Ectodermal cell (in vitro differentiated cells): ENCODE data around the gene PROC. TPM values are rescaled to one million over a fixed set of nuclear protein-coding genes. Genes with fewer than 3 reads are reported as not detected.

Experiments
- H3K27ac ChIP-seq: 2 replicates; pipeline ENCODE4 v1.7.0; 2013; ENCODE audit warnings: mild to moderate bottlenecking, low read depth, low read length; ENCODE audit not compliant: insufficient read depth, poor library complexity, severe bottlenecking
- H3K27me3 ChIP-seq: 2 replicates; pipeline ENCODE4 v1.7.0; 2013; ENCODE audit warnings: mild to moderate bottlenecking, low read length; ENCODE audit not compliant: insufficient read depth, control insufficient read depth, poor library complexity, severe bottlenecking
- H3K36me3 ChIP-seq: one replicate; pipeline ENCODE4 v1.7.0; 2013; ENCODE audit warnings: low read length; ENCODE audit not compliant: control insufficient read depth, insufficient read depth
- H3K4me1 ChIP-seq: one replicate; pipeline ENCODE4 v1.7.0; 2013; ENCODE audit warnings: low read length; ENCODE audit not compliant: control insufficient read depth, insufficient read depth
- H3K4me3 ChIP-seq: 2 replicates; pipeline ENCODE4 v1.7.0; 2013; ENCODE audit warnings: low read depth, low read length, control low read depth; ENCODE audit not compliant: insufficient read depth
- H3K9me3 ChIP-seq: 2 replicates; pipeline ENCODE4 v1.7.0; 2013; ENCODE audit warnings: mild to moderate bottlenecking, low read length, moderate library complexity; ENCODE audit not compliant: control insufficient read depth
- WGBS, 2 experiments: methylation state at CpG; one replicate each; pipeline ENCODE4 v1.1.7; 2013; ENCODE audit warnings: missing lambda C conversion rate in 2 of 2; 5-methylcytosine and 5-hydroxymethylcytosine counted together
- polyA plus RNA-seq, 4 experiments: library from polyadenylated mRNA; stranded (reverse); fragments of 50-300 nt; gene quantifications; one replicate each; pipeline ENCODE4 v1.2.3, GENCODE V29; 2013

The PROC gene
- polyA plus RNA-seq (2013, experiment 1 of 4), result 3.1 TPM
- polyA plus RNA-seq (2013, experiment 2 of 4), result 1.5 TPM
- 3.7 TPM for polyA plus RNA-seq (2013, experiment 3 of 4)
- polyA plus RNA-seq (2013, experiment 4 of 4), result 3.1 TPM

GRCh38 chr2:127418300-127419111 lies at the start of gene PROC:
Gene PROC (plus strand): TSS chr2:127418427. CDS start chr2:127419943, 1,516 bp downstream.
- H3K27ac ChIP-seq, result no peak within 1 kb of the TSS
- H3K36me3 ChIP-seq, result no peaks in the 10 kb centered on the region
- no peaks in the 10 kb centered on the region for H3K9me3 ChIP-seq
- whole genome bisulfite sequencing, 2 experiments, result 92% methylated on average over 16 of the region's 16 CpGs
- H3K27me3 ChIP-seq, result peaks cover 80% of the 10 kb centered on the region
- no peak within 1 kb of the TSS for H3K4me3 ChIP-seq
- H3K4me1 ChIP-seq, result peaks cover 7% of the 10 kb centered on the region

GRCh38 chr2:127370010-127370409 lies 48.2 kb upstream of the PROC start:
- H3K9me3 ChIP-seq, result peaks cover 2% of the 10 kb centered on the region
- WGBS, 2 experiments, result 93 to 96% methylated on average over 10 of the region's 10 CpGs

GRCh38 chr2:127371037-127371436 lies 47.2 kb upstream of the PROC start:
- H3K36me3 ChIP-seq, result peaks cover 4% of the 10 kb centered on the region
- 93 to 94% methylated on average over 11 of the region's 11 CpGs for WGBS, 2 experiments
- H3K4me3 ChIP-seq, result no peak overlapping the region
- no peak overlapping the region for H3K27ac ChIP-seq
- no peaks in the 10 kb centered on the region for H3K4me1 ChIP-seq
- H3K27me3 ChIP-seq, result no peaks in the 10 kb centered on the region
- H3K9me3 ChIP-seq, result peaks cover 2% of the 10 kb centered on the region

More at GRCh38 chr2:127370010-127370409, 48.2 kb upstream of the PROC start:
- Histone ChIP-seq H3K4me1 (no peaks in the 10 kb centered on the region), H3K36me3 (no peaks in the 10 kb centered on the region), H3K27ac (no peak overlapping the region), H3K4me3 (no peak overlapping the region), H3K27me3 (no peaks in the 10 kb centered on the region)

GRCh38 chr2:127373362-127374083 lies 44.7 kb upstream of the PROC start:
- H3K27me3 ChIP-seq, result no peaks in the 10 kb centered on the region
- no peak overlapping the region for H3K4me3 ChIP-seq
- H3K4me1 ChIP-seq, result no peaks in the 10 kb centered on the region
- peaks cover 2% of the 10 kb centered on the region for H3K9me3 ChIP-seq
- H3K36me3 ChIP-seq, result peaks cover 4% of the 10 kb centered on the region
- no peak overlapping the region for H3K27ac ChIP-seq
- WGBS, 2 experiments, result 95 to 96% methylated on average over 5 of the region's 5 CpGs

GRCh38 chr2:127376257-127376656 lies 42.0 kb upstream of the PROC start:
- Histone ChIP-seq H3K36me3 (peaks cover 4% of the 10 kb centered on the region), H3K4me3 (no peak overlapping the region), H3K27me3 (no peaks in the 10 kb centered on the region), H3K27ac (no peak overlapping the region), H3K9me3 (peaks cover 2% of the 10 kb centered on the region), H3K4me1 (no peaks in the 10 kb centered on the region)
- 93 to 96% methylated on average over 8 of the region's 8 CpGs for WGBS, 2 experiments

GRCh38 chr2:127377262-127377661 lies 41.0 kb upstream of the PROC start:
- Histone ChIP-seq H3K9me3 (no peaks in the 10 kb centered on the region), H3K36me3 (peaks cover 4% of the 10 kb centered on the region)
- WGBS, 2 experiments, result 100% methylated on average over 1 of the region's 1 CpG; no CpG with 5 or more reads in 1 of the 2 experiments

GRCh38 chr2:127378720-127379119 lies 39.5 kb upstream of the PROC start:
- no peak overlapping the region for H3K4me3 ChIP-seq
- no peaks in the 10 kb centered on the region for H3K27me3 ChIP-seq
- 87 to 88% methylated on average over 6 of the region's 6 CpGs for WGBS, 2 experiments
- peaks cover 4% of the 10 kb centered on the region for H3K36me3 ChIP-seq
- H3K4me1 ChIP-seq, result no peaks in the 10 kb centered on the region
- H3K27ac ChIP-seq, result no peak overlapping the region
- no peaks in the 10 kb centered on the region for H3K9me3 ChIP-seq

More at GRCh38 chr2:127377262-127377661, 41.0 kb upstream of the PROC start:
- Histone ChIP-seq H3K27me3 (no peaks in the 10 kb centered on the region), H3K27ac (no peak overlapping the region), H3K4me1 (no peaks in the 10 kb centered on the region), H3K4me3 (no peak overlapping the region)

GRCh38 chr2:127379712-127380355 lies 38.4 kb upstream of the PROC start:
- no peak overlapping the region for H3K27ac ChIP-seq
- 91 to 95% methylated on average over 4 of the region's 4 CpGs for WGBS, 2 experiments
- H3K27me3 ChIP-seq, result no peaks in the 10 kb centered on the region
- peaks cover 4% of the 10 kb centered on the region for H3K36me3 ChIP-seq
- H3K9me3 ChIP-seq, result no peaks in the 10 kb centered on the region
- H3K4me1 ChIP-seq, result no peaks in the 10 kb centered on the region
- no peak overlapping the region for H3K4me3 ChIP-seq

- Histone ChIP-seq H3K4me1 (no peaks in the 10 kb centered on the region), H3K36me3 (no peaks in the 10 kb centered on the region), H3K27me3 (no peaks in the 10 kb centered on the region), H3K4me3 (no peak overlapping the region), H3K9me3 (no peaks in the 10 kb centered on the region), H3K27ac (no peak overlapping the region)
- 95 to 99% methylated on average over 4 of the region's 5 CpGs for WGBS, 2 experiments
Observed at GRCh38 chr2:127381762-127382161, 36.5 kb upstream of the PROC start.

GRCh38 chr2:127382831-127383230 lies 35.4 kb upstream of the PROC start:
- no peaks in the 10 kb centered on the region for H3K9me3 ChIP-seq
- H3K27me3 ChIP-seq, result no peaks in the 10 kb centered on the region
- H3K4me3 ChIP-seq, result no peak overlapping the region
- H3K4me1 ChIP-seq, result no peaks in the 10 kb centered on the region
- no peaks in the 10 kb centered on the region for H3K36me3 ChIP-seq
- 89 to 94% methylated on average over 3 of the region's 3 CpGs for WGBS, 2 experiments
- H3K27ac ChIP-seq, result no peak overlapping the region
